Right lobe of liver (tissue), 4 donors: ENCODE results near the gene KCNQ1.

Experiments used
- POLR2A ChIP-seq: fragments of 450-650 bp; IDR thresholded peaks from one replicate; pipeline ENCODE4 v1.6.1; 2017; ENCODE audit warnings: antibody characterized with exemption, mild to moderate bottlenecking
- TF ChIP-seq, protein P1 (sequence below), 4 donors: fragments of 200-600 bp in 3 of 4; fragments of 450-650 bp in 1 of 4; IDR thresholded peaks; one replicate each; pipeline versions ENCODE4 v1.5.1 to v1.8.0; 2016 to 2022; ENCODE audit warnings: antibody characterized with exemption in 4 of 4, mild to moderate bottlenecking in 2 of 4
- donor health status: DM: no; HTN: no; CAD: no.
- donor health status: DM: no; HTN: no; CAD: no.
- donor health status: DM: no; HTN: yes; CAD: no.

DNA sequence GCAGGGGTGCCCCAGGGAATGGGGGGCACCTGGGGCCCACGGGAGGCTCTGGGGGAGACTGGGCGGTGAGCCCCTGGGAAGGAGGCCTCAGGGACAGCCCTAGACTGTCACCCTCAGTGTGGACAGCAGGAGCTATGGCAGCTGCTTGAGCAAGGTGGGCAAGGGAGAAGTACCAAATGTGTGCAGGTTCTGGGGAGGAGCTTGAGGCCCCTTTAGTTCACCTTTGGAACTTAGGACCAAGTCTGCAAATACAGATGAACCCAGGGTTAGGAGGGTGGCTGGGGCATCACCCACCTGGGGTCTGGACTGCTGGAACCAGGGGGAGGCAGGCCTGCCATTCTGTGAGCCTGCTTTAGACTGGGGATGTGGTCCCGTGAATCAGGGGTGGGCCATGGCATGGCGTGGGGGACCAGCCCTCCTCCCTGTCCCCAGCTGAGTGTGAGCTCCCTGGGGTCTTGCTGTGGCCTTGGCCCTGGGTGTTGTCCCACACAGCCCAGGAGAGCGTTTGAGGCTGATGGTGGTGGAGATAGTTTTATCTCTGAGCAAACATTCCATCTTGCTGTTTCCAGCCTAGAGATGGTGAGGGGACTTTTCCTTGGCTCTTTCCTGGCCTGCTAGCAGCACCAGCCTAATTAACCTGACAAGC lies 122.3 kb downstream of the KCNQ1 start:
- TF ChIP-seq, protein P1, sequence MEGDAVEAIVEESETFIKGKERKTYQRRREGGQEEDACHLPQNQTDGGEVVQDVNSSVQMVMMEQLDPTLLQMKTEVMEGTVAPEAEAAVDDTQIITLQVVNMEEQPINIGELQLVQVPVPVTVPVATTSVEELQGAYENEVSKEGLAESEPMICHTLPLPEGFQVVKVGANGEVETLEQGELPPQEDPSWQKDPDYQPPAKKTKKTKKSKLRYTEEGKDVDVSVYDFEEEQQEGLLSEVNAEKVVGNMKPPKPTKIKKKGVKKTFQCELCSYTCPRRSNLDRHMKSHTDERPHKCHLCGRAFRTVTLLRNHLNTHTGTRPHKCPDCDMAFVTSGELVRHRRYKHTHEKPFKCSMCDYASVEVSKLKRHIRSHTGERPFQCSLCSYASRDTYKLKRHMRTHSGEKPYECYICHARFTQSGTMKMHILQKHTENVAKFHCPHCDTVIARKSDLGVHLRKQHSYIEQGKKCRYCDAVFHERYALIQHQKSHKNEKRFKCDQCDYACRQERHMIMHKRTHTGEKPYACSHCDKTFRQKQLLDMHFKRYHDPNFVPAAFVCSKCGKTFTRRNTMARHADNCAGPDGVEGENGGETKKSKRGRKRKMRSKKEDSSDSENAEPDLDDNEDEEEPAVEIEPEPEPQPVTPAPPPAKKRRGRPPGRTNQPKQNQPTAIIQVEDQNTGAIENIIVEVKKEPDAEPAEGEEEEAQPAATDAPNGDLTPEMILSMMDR (IDR thresholded peaks at IDR 0.05), result no peak
- no peak for TF ChIP-seq POLR2A
